ENCODE results near the gene BTBD9. TPM values are rescaled to one million over a fixed set of nuclear protein-coding genes. Genes with fewer than 3 reads are reported as not detected.

BTBD9 gene
- polyA plus RNA-seq (2013, experiment 1 of 2; ENCODE audit: insufficient read length), result 4.8 TPM
- 5.8 TPM for polyA plus RNA-seq (2013, experiment 2 of 2; ENCODE audit: insufficient read length)

DNA sequence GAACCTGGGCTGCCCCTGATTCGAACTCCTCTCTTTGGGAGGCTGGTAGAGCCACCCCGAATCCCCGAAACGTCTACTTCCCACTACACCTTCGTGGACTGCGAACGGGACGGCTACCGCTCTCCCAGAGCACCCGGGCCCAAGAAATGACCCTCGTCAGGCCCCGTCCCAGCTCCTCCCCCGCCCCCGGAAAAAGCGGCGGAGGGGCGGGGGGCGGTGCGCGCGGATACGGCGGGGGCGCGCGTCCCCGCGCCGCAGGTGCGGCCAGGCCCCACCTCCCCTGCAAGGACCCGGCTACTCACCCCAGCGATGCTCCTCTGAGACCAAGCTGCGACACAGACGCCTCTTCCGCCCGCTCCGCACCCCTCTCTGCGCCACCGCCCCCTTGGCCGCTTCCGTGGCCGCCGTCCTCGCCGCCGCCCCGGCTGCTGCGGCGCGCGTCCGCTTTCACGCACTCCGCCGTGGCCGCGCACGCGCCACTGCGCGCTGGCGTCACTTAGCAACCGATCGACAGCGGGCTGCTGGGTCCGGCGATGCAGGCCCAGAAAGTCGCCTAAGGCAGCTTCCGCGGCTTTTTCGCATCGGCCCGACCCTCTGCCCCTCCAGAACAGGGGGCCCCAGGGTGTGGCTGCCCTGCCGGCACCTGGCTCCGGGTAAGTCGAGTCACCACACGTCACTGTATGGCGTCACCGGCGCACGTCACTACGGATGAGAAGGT, at the start of gene BTBD9:
Gene BTBD9, minus strand, starts transcription at position 432 of the 718 bp plus-strand sequence.
- peak; percentile 83 for DNase-seq

GRCh38 chr6:38688579-38689087, 48.9 kb upstream of the BTBD9 start:
- no peak for DNase-seq

DNA sequence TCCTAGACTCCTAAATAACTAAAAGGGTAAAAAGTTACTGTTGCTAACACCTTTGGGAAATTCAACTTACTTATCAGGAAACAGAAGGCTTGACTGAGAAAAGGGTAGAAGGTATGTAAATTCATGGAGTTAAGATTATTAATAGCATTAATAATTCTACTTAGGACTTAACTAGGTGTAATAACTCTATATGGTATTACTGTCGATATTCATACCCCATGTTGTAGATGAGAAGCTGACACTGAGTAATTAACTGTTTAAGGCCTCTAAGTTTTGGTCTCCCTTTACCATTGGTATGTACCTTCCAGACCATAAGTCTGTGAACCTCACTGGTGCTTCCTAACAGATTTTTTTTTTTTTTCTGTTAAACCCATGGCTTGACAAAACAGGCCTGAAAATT, 47.8 kb upstream of the BTBD9 start:
- no peak for DNase-seq

DNA sequence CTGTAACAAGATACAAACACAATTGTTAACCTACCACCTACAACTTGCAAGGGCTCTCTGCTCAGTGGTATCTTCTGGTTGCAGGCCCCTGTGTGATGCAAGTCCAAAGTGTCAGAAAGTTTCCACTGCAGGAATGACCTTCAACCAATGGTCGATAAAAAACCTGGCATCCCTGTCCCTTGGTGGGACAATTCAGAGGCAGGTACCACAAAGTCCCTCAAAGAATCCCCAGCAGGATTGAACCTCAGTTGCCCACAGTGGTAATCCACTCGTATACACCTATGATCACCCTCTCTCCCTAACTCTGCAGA, 47.3 kb upstream of the BTBD9 start:
- no peak for DNase-seq

DNA sequence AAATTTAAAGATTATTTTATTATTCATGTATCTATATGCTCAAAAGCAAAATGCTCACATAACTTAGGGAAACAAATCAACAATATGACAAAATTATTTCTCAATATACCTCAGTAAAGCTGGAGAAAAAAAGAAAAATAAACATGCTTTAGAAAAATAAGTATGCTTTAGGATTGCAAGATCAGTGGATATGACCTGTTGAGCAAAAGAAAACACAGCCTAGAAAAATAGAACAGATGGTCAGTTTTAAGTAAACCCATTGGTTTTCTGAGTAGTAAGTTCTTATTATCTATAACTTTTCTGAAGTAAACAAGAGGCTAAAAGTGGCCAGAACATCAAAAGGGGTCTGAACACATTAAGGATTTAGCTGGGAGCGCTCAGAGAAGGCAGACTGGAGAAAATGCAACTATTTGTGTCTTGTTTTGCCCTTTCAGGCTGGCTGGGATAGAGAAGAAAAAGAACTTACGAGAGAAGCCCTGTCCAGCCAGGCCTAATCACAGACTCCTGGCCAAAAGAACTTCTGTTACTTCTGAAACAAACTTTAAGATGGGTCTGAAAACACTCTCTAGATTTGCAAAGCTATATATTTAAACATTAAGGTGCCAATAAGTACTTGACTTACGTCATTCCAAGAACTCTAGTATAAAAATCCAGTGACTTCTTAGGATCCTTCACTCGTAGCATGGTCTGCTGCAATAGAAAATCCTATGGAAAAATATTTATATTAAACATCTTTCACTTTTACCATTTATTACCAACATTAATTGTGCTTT, 46.7 kb upstream of the BTBD9 start:
- no peak for DNase-seq

DNA sequence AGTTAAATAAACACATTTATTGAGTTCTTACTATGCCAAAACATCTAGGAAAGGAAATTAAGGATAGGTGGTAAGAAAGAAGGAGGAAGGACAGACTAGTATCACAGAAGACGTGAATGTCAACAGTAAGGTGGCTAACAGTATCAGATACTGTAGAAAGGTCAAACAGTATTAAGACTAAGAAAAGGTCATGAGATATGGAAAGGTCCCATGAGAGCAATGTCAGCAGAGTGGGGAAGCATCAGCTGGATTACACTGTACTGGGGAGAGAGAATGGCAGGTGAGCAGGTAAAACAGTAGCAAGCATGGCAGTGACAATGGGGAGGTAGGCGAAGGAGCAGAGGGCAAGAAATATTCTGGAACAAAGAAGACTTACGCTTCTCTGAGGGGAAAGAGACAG, 45.2 kb upstream of the BTBD9 start:
- DNase-seq, result no peak

DNA sequence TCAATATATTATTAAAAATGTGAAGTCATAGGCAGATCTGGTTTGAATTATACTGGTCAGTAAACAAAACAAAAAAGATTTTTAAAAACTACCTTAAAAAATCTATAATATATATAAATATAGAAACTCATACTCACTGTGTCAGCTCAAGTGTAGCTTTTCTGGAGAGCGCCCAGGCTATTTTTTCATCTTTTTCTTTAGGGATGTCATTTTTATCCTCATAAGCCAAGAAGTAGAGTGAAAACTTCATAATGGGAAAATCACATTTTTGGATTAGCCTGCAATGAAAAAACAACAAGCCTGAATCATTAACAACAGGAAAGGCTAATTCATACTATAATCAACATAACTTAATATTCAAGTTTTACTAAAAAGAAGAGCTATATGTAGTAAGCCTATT, 44.5 kb upstream of the BTBD9 start:
- DNase-seq, result no peak

DNA sequence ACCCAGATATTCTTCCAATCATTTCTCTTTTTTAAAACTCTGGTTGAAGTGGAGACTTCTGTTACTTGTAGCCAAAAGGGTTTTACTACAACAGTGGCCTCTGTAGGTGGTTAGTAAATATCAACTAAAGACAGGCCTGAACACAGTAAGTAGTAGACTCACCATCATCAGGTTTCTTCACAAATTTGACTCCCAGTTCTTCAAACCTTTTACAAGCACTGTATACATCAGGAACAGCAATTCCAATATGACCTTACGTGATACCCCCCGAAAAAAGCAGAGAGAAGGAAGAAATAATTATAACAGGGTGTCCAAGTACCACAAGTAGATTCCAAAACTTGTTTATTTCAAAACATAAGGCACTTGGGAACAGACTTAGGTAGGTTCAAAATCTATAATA, 42.1 kb upstream of the BTBD9 start:
- DNase-seq, result no peak

- DNase-seq, result no peak
Observed at GRCh38 chr6:38679668-38680067, 39.9 kb upstream of the BTBD9 start.

DNA sequence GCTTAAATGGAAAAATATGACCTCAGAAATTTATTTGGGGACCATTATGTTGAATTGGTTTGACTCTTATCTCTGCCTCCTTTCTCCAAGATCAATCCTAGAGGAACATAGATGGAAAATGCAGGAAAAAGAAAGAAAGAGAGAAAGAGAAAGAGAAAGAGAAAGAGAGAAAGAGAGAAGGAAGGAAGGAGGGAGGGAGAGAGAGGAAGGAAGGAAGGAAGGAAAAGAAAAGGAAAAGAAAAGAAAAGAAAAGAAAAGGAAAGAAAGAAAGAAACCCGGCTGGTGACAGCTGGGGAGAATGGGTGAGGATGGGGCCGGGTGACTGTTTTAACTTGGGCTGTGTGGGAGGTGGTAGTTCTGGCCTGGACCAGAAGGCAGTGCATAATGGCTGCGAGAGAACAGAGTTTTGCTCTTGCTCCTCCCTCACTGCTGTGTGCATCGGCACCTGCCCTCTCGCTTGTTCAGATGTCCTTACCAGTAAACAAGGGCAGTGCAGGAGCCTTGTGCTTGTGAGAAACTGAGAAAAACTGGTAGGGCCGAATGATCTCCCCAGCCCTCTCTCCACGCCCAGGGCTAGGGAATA, 38.5 kb upstream of the BTBD9 start:
- no peak for DNase-seq

GRCh38 chr6:38676974-38677544, 37.3 kb upstream of the BTBD9 start:
- DNase-seq, result no peak

GRCh38 chr6:38676236-38676973, 36.7 kb upstream of the BTBD9 start:
- no peak for DNase-seq

DNA sequence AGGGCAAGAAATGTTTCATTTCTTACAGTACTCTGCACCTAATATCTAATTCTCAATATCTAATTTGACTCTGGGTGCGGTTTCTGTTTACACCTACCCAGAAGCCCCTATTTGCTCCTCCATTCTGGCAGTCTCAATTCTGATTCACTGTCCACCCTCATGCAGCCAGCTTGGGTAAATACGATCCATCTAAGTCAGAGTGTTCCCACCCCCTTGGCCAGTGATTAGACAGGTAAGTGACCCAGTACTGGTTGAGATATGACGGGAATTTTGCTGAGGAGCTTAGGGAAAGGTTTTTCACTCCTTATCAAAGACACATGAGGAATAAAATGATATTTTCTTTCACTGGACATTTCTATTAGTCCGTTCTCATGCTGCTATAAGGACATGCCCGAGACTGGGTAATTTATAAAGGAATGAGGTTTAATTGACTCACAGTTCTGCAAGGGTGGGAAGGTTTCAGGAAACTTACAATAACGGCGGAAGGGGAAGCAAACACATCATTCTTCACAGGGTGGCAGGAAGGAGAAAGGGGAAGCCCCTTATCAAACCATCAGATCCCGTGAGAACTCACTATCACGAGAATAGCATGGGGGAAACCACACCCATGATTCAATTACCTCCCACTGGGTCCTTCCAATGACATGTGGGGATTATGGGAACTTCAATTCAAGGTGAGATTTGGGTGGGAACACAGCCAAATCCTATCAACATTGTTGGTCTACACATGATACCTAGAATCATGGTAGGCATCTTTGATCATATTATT, 33.9 kb upstream of the BTBD9 start:
- no peak for DNase-seq

DNA sequence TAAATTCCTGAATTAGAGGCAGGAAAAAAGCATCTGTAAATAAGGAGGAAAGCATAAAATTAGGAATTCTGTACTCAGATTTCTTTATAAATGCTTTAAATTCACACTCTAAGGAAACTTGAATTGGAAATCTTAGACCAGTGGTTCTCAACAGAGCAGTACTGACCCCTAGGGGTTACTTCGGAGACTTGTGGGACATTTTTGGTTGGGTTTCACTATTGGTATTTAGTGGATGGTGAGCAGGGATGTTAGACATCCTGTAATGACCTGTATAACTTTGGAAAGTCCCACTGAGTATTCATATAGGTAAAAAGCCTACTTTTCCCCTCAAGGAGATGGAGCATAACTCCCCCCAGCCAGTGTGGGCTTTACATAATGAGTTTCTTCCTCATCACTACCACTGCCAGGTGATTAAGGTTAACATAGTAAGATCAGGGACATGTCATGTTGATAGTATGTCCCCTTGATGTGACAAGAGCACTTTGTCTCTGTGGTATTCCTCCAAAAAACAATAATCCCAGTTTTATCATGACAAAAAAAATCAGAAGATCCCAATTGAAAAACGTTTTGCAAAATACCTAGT, 32.2 kb upstream of the BTBD9 start:
- peak; percentile 56 for DNase-seq

DNA sequence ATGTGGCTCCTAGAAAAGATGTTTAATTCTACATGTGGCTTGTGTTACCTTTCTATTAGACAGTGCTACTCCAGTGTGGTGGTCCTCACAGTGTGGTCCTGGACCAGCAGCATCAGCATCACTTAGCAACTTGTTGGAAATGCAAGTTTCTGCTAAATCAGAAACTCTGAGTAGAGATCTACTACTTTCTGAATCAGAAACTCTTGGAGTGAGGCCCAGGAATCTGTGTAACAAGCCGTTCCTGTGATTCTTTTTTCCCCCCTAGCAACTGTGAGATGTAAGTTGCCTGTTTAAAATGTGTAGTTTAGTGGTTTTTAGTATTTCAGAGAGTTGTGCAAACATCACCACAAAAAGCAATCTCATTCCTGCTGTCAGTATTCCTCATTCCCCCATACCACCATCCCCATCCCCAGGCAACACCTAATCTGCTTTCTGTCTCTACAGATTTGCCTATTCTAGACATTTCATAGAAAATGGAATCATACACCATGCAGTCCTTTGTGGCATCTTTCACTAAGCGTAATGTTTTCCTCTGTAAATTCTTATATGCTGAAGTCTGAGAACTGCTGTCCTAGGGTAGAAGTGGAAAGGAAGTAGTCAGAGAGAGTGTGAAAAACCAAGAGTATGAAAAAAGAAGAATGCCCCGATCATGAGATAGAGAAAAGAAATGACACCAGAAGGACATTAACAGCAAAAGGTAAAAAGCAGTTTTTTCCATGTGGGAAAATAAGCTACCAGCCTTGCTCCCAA, 18.9 kb upstream of the BTBD9 start:
- DNase-seq, result no peak

DNA sequence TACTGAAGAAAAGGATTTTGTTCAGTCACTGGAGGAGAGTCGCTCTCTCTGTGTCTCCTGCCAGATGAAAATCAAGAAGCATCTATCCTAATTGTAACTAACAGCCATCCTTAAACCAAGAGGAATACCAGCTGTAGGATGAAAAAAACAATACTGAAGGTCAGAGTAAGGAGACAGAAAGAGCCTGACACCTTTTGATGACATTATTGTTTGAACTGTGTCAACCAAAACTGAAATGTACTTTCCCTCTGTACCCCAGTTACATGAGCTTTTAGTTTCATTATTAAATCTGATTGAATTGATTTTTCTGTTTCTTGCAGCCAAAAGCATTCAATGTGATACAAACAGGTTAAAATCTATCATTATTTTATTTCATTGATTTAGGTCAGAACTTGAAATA, 17.2 kb upstream of the BTBD9 start:
- DNase-seq, result no peak

- no peak for DNase-seq
Observed at GRCh38 chr6:38654263-38654662, 14.5 kb upstream of the BTBD9 start.

DNA sequence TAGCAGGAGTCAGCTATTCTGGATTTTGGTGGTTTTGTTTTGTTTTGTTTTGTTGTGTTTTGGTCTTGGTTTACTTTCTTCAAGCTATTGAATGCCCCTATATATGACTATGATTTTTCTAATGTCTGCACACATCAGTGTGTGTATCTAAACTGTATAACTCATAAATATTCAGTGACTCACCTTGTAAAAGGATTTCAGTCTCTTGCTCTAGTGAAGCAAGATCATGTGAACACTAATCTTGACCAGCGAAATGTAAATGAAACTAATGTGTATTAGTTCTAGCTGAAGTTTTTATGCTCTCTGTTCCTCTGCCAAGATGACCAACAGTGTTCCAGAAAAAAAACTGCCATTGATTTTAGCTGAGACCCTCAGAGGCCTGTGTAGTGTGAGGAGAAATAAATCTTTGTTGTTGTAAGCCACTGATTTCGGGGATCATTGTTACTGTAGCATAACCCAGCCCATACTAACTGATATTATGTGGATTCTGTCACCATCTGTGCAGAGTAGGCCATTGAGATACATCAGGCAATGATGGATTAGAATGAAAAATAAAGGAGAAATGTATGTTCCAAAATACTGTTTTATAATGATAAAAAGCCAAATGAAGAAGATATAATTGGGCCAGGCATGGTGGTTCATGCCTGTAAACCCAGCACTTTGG, 11.5 kb upstream of the BTBD9 start:
- DNase-seq, result no peak

GRCh38 chr6:38650207-38650752, 10.6 kb upstream of the BTBD9 start:
- DNase-seq, result no peak

DNA sequence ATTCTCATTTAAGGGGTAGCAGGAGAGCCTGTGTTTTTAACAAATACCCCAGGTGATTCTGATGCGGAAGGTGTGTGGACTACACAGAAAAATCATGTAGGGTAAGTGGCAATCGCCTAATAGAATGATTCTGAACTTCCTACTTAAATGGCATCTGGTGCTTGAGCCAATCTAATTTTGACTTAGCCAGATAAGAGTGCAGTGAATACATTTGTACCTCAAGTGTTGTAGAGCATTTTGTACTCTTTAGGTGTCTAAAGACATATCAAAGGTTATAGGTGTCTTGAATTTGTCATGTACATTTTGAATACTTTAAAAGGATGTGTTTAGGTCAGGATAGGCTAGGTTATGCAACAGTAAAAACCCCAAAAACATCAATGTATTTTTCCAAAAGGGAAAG, 10.0 kb upstream of the BTBD9 start:
- DNase-seq, result no peak

All from fibroblast of skin of back (primary cell).